HEK293 (cell line): Measurements from ENCODE around the gene DUSP16.

Experiments
- CTCF ChIA-PET: fragments of 350-600 bp; formaldehyde crosslinking; extraction: SDS; loops from one replicate; lab custom pipeline; 2021; ENCODE audit warnings: antibody characterized with exemption; lab: Yijun Ruan, JAX
- POLR2A ChIA-PET: fragments of 300-600 bp; formaldehyde crosslinking; extraction: SDS; loops from one replicate; lab custom pipeline; 2020; ENCODE audit warnings: antibody characterized with exemption, inconsistent platforms; lab: Yijun Ruan, JAX
- H3K27ac ChIP-seq: fragments of 200-500 bp; sonication (Bioruptor generic); 2 replicates; pipeline ENCODE4 v1.5.1; 2014; ENCODE audit warnings: low read depth, low read length, control low read depth, inconsistent platforms; ENCODE audit errors: extremely low read depth
- H3K36me3 ChIP-seq, 2 experiments: fragments of 200-500 bp in 1 of 2; sonication (Bioruptor generic) in 1 of 2; 1 replicate in 1 of 2; 2 replicates in 1 of 2; pipeline ENCODE4 v1.5.1; 2014 to 2017; ENCODE audit warnings: inconsistent platforms in 2 of 2, low read length in 2 of 2; ENCODE audit not compliant: control insufficient read depth in 2 of 2, insufficient read depth in 1 of 2
- H3K4me1 ChIP-seq: fragments of 200-500 bp; sonication (Bioruptor generic); 2 replicates; pipeline ENCODE4 v1.5.1; 2014; ENCODE audit warnings: mild to moderate bottlenecking, low read length, inconsistent platforms; ENCODE audit not compliant: control insufficient read depth, insufficient read depth
- H3K4me3 ChIP-seq: 2 replicates; pipeline ENCODE4 v1.5.1; 2011; ENCODE audit warnings: low read depth, mild to moderate bottlenecking, control low read depth, low read length, moderate library complexity
- H3K9me3 ChIP-seq: fragments of 200-500 bp; sonication (Bioruptor generic); 2 replicates; pipeline ENCODE4 v1.5.1; 2014; ENCODE audit warnings: low read depth, low read length, inconsistent platforms; ENCODE audit not compliant: control insufficient read depth, insufficient read depth
- KLF10 ChIP-seq: fragments of 450-650 bp; IDR thresholded peaks from 2 replicates; pipeline ENCODE4 v1.5.1; 2018; ENCODE audit warnings: missing biosample characterization, mild to moderate bottlenecking, missing genetic modification characterization
- KLF16 ChIP-seq: fragments of 450-650 bp; formaldehyde crosslinking; IDR thresholded peaks from 2 replicates; pipeline ENCODE4 v1.5.1; 2017; ENCODE audit warnings: missing biosample characterization, missing genetic modification characterization
- OSR2 ChIP-seq: fragments of 450-650 bp; formaldehyde crosslinking; IDR thresholded peaks from 2 replicates; pipeline ENCODE4 v1.5.1; 2016; ENCODE audit warnings: missing biosample characterization, missing genetic modification characterization
- OVOL3 ChIP-seq: fragments of 450-650 bp; formaldehyde crosslinking; IDR thresholded peaks from 2 replicates; pipeline ENCODE4 v1.5.1; 2016; ENCODE audit warnings: missing biosample characterization, missing genetic modification characterization
- SCRT2 ChIP-seq: fragments of 450-650 bp; formaldehyde crosslinking; IDR thresholded peaks from 2 replicates; pipeline ENCODE4 v1.5.1; 2016; ENCODE audit warnings: missing biosample characterization, missing genetic modification characterization
- ZBTB20 ChIP-seq: fragments of 450-650 bp; formaldehyde crosslinking; IDR thresholded peaks from 2 replicates; pipeline ENCODE4 v1.5.1; 2016; ENCODE audit warnings: missing biosample characterization, missing genetic modification characterization
- ZNF121 ChIP-seq: fragments of 450-650 bp; formaldehyde crosslinking; IDR thresholded peaks from 2 replicates; pipeline ENCODE4 v1.5.1; 2016; ENCODE audit warnings: missing biosample characterization, missing genetic modification characterization
- ZNF175 ChIP-seq: fragments of 450-650 bp; formaldehyde crosslinking; IDR thresholded peaks from 2 replicates; pipeline ENCODE4 v1.5.1; 2016; ENCODE audit warnings: missing biosample characterization, missing genetic modification characterization
- ZNF214 ChIP-seq: fragments of 450-650 bp; formaldehyde crosslinking; IDR thresholded peaks from 2 replicates; pipeline ENCODE4 v1.5.1; 2017; ENCODE audit warnings: missing biosample characterization, mild to moderate bottlenecking, missing genetic modification characterization, borderline replicate concordance
- ZNF248 ChIP-seq: fragments of 450-650 bp; formaldehyde crosslinking; IDR thresholded peaks from 2 replicates; pipeline ENCODE4 v1.5.1; 2017; ENCODE audit warnings: missing biosample characterization, missing genetic modification characterization
- ZNF311 ChIP-seq: fragments of 450-650 bp; formaldehyde crosslinking; IDR thresholded peaks from 2 replicates; pipeline ENCODE4 v1.5.1; 2017; ENCODE audit warnings: missing biosample characterization, missing genetic modification characterization, borderline replicate concordance
- ZNF324 ChIP-seq: fragments of 450-650 bp; formaldehyde crosslinking; IDR thresholded peaks from 2 replicates; pipeline ENCODE4 v1.5.1; 2016; ENCODE audit warnings: missing biosample characterization, missing genetic modification characterization
- ZNF335 ChIP-seq: fragments of 450-650 bp; formaldehyde crosslinking; conservative IDR thresholded peaks from 2 replicates; pipeline ENCODE4 v1.5.1; 2016; ENCODE audit warnings: missing biosample characterization, missing genetic modification characterization
- ZNF433 ChIP-seq: fragments of 450-650 bp; formaldehyde crosslinking; IDR thresholded peaks from 2 replicates; pipeline ENCODE4 v1.5.1; 2016; ENCODE audit warnings: missing biosample characterization, missing genetic modification characterization, low read depth
- ZNF48 ChIP-seq: fragments of 450-650 bp; formaldehyde crosslinking; IDR thresholded peaks from 2 replicates; pipeline ENCODE4 v1.5.1; 2016; ENCODE audit warnings: missing biosample characterization, missing genetic modification characterization
- ZNF514 ChIP-seq: fragments of 450-650 bp; formaldehyde crosslinking; IDR thresholded peaks from 2 replicates; pipeline ENCODE4 v1.5.1; 2016; ENCODE audit warnings: missing biosample characterization, missing genetic modification characterization
- ZNF548 ChIP-seq: fragments of 450-650 bp; formaldehyde crosslinking; IDR thresholded peaks from 2 replicates; pipeline ENCODE4 v1.5.1; 2016; ENCODE audit warnings: missing biosample characterization, missing genetic modification characterization
- ZNF658 ChIP-seq: fragments of 450-650 bp; formaldehyde crosslinking; IDR thresholded peaks from 2 replicates; pipeline ENCODE4; 2016; ENCODE audit warnings: missing biosample characterization, missing genetic modification characterization
- ZNF704 ChIP-seq: fragments of 450-650 bp; formaldehyde crosslinking; IDR thresholded peaks from 2 replicates; pipeline ENCODE4 v1.5.1; 2016; ENCODE audit warnings: missing biosample characterization, missing genetic modification characterization
- ZNF768 ChIP-seq: fragments of 450-650 bp; formaldehyde crosslinking; IDR thresholded peaks from 2 replicates; pipeline ENCODE4 v1.5.1; 2018; ENCODE audit warnings: missing biosample characterization, mild to moderate bottlenecking, missing genetic modification characterization
- TF ChIP-seq, protein P1 (sequence below): sonication (generic); formaldehyde crosslinking; IDR thresholded peaks from 2 replicates; pipeline ENCODE4 v1.8.1; 2022; ENCODE audit warnings: mild to moderate bottlenecking, moderate library complexity, missing genetic modification reagents
- TF ChIP-seq, protein P2 (sequence below): fragments of 450-650 bp; IDR thresholded peaks from 2 replicates; pipeline ENCODE4 v1.5.1; 2018; ENCODE audit warnings: missing biosample characterization, missing genetic modification characterization
- TF ChIP-seq, protein P3 (sequence below): fragments of 450-650 bp; formaldehyde crosslinking; IDR thresholded peaks from 2 replicates; pipeline ENCODE4 v1.5.1; 2016; ENCODE audit warnings: missing biosample characterization, missing genetic modification characterization
- TF ChIP-seq, protein P4 (sequence below): fragments of 450-650 bp; formaldehyde crosslinking; IDR thresholded peaks from 2 replicates; pipeline ENCODE4 v1.5.0; 2017; ENCODE audit warnings: missing biosample characterization, missing genetic modification characterization, borderline replicate concordance
- TF ChIP-seq, protein P5 (sequence below): fragments of 450-650 bp; formaldehyde crosslinking; optimal IDR thresholded peaks from 2 replicates; pipeline ENCODE3; 2016; ENCODE audit warnings: missing biosample characterization, mild to moderate bottlenecking, missing genetic modification characterization

The DUSP16 gene

GRCh38 chr12:12518919-12519318 is 43.7 kb downstream of the DUSP16 start:
- CTCF ChIA-PET: interaction anchor here (0.6 kb wide), 1 partner anchor 16 kb away, joined by 4 read pairs; no protein-coding TSS in a partner anchor

DNA sequence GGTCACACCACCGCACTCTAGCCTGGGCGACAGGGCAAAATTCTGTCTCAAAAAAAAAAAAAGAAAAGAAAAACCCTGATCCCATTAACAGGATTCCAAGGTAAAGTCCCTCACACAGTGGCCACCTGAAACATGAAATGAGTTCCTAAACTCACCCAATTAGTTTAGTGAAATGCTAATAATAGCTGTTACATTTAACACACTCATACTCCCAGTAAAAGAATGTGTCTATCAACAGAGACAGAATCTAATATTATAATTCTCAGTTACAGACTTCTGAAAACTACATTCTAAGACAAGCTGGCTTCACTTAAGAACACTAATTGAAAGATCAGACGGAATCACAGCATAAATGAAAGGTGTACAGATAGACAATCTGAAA is 44.2 kb downstream of the DUSP16 start:
- Histone ChIP-seq H3K36me3 (peaks cover 10 to 33% of the 10 kb centered on the region in 2 experiments; a peak in 2 of 3 replicates), H3K4me3 (no peak overlapping the region), H3K27ac (no peak overlapping the region), H3K4me1 (0 out of 2 replicates have a peak, but pooled peaks cover 6% of the 10 kb centered on the region), H3K9me3 (no peaks in the 10 kb centered on the region)
- ChIA-PET POLR2A (interaction anchor here (0.6 kb wide), 1 partner anchor 336 kb away, joined by 8 read pairs; no protein-coding TSS in a partner anchor), CTCF (interaction anchor here (0.8 kb wide), 1 partner anchor 15 kb away, joined by 3 read pairs; no protein-coding TSS in a partner anchor)
- TF ChIP-seq, protein P1, sequence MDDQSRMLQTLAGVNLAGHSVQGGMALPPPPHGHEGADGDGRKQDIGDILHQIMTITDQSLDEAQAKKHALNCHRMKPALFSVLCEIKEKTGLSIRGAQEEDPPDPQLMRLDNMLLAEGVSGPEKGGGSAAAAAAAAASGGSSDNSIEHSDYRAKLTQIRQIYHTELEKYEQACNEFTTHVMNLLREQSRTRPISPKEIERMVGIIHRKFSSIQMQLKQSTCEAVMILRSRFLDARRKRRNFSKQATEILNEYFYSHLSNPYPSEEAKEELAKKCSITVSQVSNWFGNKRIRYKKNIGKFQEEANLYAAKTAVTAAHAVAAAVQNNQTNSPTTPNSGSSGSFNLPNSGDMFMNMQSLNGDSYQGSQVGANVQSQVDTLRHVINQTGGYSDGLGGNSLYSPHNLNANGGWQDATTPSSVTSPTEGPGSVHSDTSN (CRISPR knock-in tag): no peak
- TF ChIP-seq ZNF704 (tag by site-specific recombination) (no peak), ZNF121 (tag by site-specific recombination) (no peak), ZNF175 (tag by site-specific recombination) (no peak), ZNF514 (no peak)
- TF ChIP-seq, protein P2, sequence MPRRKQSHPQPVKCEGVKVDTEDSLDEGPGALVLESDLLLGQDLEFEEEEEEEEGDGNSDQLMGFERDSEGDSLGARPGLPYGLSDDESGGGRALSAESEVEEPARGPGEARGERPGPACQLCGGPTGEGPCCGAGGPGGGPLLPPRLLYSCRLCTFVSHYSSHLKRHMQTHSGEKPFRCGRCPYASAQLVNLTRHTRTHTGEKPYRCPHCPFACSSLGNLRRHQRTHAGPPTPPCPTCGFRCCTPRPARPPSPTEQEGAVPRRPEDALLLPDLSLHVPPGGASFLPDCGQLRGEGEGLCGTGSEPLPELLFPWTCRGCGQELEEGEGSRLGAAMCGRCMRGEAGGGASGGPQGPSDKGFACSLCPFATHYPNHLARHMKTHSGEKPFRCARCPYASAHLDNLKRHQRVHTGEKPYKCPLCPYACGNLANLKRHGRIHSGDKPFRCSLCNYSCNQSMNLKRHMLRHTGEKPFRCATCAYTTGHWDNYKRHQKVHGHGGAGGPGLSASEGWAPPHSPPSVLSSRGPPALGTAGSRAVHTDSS (tag by site-specific recombination): no peak
- TF ChIP-seq, protein P3, sequence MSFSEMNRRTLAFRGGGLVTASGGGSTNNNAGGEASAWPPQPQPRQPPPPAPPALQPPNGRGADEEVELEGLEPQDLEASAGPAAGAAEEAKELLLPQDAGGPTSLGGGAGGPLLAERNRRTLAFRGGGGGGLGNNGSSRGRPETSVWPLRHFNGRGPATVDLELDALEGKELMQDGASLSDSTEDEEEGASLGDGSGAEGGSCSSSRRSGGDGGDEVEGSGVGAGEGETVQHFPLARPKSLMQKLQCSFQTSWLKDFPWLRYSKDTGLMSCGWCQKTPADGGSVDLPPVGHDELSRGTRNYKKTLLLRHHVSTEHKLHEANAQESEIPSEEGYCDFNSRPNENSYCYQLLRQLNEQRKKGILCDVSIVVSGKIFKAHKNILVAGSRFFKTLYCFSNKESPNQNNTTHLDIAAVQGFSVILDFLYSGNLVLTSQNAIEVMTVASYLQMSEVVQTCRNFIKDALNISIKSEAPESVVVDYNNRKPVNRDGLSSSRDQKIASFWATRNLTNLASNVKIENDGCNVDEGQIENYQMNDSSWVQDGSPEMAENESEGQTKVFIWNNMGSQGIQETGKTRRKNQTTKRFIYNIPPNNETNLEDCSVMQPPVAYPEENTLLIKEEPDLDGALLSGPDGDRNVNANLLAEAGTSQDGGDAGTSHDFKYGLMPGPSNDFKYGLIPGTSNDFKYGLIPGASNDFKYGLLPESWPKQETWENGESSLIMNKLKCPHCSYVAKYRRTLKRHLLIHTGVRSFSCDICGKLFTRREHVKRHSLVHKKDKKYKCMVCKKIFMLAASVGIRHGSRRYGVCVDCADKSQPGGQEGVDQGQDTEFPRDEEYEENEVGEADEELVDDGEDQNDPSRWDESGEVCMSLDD (tag by site-specific recombination): no peak

More at GRCh38 chr12:12518919-12519318, 43.7 kb downstream of the DUSP16 start:
- H3K4me1 ChIP-seq: 0 out of 2 replicates have a peak, but pooled peaks cover 6% of the 10 kb centered on the region
- H3K4me3 ChIP-seq: no peak overlapping the region
- no peak for TF ChIP-seq ZBTB20 (tag by site-specific recombination)
- TF ChIP-seq KLF10 (tag by site-specific recombination): no peak
- TF ChIP-seq OSR2 (tag by site-specific recombination): no peak
- no peak for TF ChIP-seq KLF16 (tag by site-specific recombination)
- no peak for TF ChIP-seq ZNF214 (tag by site-specific recombination)
- no peak for TF ChIP-seq ZNF548 (tag by site-specific recombination)
- no peak for TF ChIP-seq ZNF324
- TF ChIP-seq ZNF48 (tag by site-specific recombination): no peak
- no peak for TF ChIP-seq SCRT2
- TF ChIP-seq, protein P4, sequence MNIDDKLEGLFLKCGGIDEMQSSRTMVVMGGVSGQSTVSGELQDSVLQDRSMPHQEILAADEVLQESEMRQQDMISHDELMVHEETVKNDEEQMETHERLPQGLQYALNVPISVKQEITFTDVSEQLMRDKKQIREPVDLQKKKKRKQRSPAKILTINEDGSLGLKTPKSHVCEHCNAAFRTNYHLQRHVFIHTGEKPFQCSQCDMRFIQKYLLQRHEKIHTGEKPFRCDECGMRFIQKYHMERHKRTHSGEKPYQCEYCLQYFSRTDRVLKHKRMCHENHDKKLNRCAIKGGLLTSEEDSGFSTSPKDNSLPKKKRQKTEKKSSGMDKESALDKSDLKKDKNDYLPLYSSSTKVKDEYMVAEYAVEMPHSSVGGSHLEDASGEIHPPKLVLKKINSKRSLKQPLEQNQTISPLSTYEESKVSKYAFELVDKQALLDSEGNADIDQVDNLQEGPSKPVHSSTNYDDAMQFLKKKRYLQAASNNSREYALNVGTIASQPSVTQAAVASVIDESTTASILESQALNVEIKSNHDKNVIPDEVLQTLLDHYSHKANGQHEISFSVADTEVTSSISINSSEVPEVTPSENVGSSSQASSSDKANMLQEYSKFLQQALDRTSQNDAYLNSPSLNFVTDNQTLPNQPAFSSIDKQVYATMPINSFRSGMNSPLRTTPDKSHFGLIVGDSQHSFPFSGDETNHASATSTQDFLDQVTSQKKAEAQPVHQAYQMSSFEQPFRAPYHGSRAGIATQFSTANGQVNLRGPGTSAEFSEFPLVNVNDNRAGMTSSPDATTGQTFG (tag by site-specific recombination): no peak
- no peak for TF ChIP-seq ZNF335 (tag by site-specific recombination)
- no peak for TF ChIP-seq ZNF121 (tag by site-specific recombination)
- TF ChIP-seq ZNF433 (tag by site-specific recombination): no peak
- TF ChIP-seq ZNF704 (tag by site-specific recombination): no peak
- no peak for TF ChIP-seq ZNF311 (tag by site-specific recombination)
- no peak for TF ChIP-seq OVOL3 (tag by site-specific recombination)
- TF ChIP-seq, protein P5, sequence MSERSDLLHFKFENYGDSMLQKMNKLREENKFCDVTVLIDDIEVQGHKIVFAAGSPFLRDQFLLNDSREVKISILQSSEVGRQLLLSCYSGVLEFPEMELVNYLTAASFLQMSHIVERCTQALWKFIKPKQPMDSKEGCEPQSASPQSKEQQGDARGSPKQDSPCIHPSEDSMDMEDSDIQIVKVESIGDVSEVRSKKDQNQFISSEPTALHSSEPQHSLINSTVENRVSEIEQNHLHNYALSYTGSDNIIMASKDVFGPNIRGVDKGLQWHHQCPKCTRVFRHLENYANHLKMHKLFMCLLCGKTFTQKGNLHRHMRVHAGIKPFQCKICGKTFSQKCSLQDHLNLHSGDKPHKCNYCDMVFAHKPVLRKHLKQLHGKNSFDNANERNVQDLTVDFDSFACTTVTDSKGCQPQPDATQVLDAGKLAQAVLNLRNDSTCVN (tag by site-specific recombination): no peak
- no peak for TF ChIP-seq ZNF768 (tag by site-specific recombination)
- TF ChIP-seq ZNF658 (tag by site-specific recombination): no peak
- TF ChIP-seq ZNF248 (tag by site-specific recombination): no peak
- H3K36me3 ChIP-seq: peaks cover 10 to 33% of the 10 kb centered on the region in 2 experiments; a peak in 2 of 3 replicates
- no peaks in the 10 kb centered on the region for H3K9me3 ChIP-seq
- POLR2A ChIA-PET: no interaction called here
- no peak overlapping the region for H3K27ac ChIP-seq
